ENCODE data around the gene CUX1. TPM values are rescaled to one million over a fixed set of nuclear protein-coding genes. Genes with fewer than 3 reads are reported as not detected.

Gene CUX1
- total RNA-seq, 2 experiments from 2014 or later = 20.2 to 20.4 TPM

DNA sequence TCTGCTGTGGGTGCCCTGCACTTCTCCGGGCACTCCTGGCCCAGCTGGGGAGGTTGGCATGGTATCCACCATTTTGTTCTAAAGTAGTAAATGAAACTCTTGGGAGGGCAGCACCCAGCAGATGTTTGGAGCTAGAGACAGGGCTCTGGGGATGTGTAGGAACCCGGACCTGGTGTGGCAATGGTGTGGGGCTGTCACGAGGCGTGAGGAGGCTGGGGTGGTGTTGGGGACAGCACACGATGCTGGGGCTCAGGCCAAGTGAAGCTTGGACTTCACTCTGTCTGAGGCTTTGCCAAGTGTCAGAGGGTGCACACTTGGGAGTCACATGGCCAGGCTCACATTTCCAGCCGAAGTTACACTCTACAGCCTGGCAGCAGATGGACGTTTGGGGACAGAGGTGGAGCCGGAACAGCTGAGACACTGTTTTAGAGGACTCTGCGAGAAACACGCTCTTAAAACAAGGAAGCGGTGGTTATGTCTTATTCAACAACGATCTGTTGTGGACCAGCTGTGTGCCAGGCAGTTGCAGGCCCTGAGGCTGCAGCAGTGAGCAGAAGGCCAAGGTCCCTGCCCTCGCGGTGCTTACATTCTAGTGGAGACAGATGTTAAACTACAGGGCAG lies 118.2 kb downstream of the CUX1 start:
- Mint-ChIP-seq H3K9me3 (no peaks in the 10 kb centered on the region), H3K27ac (no peak overlapping the region), H3K4me3 (no peak overlapping the region), H3K36me3 (ENCODE audit: low read depth) (no peaks in the 10 kb centered on the region), H3K27me3 (no peaks in the 10 kb centered on the region), H3K4me1 (ENCODE audit: low read depth) (peaks cover 8% of the 10 kb centered on the region)
- TF ChIP-seq, protein P1, sequence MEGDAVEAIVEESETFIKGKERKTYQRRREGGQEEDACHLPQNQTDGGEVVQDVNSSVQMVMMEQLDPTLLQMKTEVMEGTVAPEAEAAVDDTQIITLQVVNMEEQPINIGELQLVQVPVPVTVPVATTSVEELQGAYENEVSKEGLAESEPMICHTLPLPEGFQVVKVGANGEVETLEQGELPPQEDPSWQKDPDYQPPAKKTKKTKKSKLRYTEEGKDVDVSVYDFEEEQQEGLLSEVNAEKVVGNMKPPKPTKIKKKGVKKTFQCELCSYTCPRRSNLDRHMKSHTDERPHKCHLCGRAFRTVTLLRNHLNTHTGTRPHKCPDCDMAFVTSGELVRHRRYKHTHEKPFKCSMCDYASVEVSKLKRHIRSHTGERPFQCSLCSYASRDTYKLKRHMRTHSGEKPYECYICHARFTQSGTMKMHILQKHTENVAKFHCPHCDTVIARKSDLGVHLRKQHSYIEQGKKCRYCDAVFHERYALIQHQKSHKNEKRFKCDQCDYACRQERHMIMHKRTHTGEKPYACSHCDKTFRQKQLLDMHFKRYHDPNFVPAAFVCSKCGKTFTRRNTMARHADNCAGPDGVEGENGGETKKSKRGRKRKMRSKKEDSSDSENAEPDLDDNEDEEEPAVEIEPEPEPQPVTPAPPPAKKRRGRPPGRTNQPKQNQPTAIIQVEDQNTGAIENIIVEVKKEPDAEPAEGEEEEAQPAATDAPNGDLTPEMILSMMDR (IDR thresholded peaks at IDR 0.05) = no peak
- ChIA-PET CTCF (no interaction called here), POLR2A (no interaction called here)
- intact Hi-C loops (cut with micrococcal nuclease) = no loop called here
- ATAC-seq (no peak), DNase-seq (no peak)

DNA sequence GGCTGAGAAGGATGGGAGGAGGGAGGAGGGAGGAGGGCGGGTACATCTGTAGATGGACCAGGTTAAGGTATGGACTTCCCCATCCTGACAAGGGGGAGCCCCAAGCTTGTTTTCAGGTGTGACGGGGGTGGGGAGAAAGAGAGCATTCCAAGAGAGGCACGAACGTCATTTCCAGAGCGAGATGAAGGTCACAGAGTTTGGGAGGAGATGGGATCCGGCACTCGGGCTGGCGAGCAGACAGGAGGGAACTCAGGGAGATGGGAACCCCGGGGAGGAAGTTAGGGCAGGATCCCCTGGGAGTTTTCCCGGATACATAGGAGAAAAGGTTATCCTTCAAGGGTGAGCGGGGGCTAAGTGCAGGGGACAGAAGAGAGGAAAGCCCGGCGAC lies 118.8 kb downstream of the CUX1 start:
- no peaks in the 10 kb centered on the region for H3K27me3 Mint-ChIP-seq
- DNase-seq (no peak), ATAC-seq (no peak)
- no peaks in the 10 kb centered on the region for H3K9me3 Mint-ChIP-seq
- POLR2A ChIA-PET = no interaction called here
- CTCF ChIA-PET = no interaction called here
- TF ChIP-seq, protein P1 (IDR thresholded peaks at IDR 0.05) = no peak
- intact Hi-C loops (cut with micrococcal nuclease) = no loop called here
- no peak overlapping the region for H3K27ac Mint-ChIP-seq
- no peak overlapping the region for H3K4me3 Mint-ChIP-seq
- peaks cover 7% of the 10 kb centered on the region for H3K4me1 Mint-ChIP-seq (ENCODE audit: low read depth)
- no peaks in the 10 kb centered on the region for H3K36me3 Mint-ChIP-seq (ENCODE audit: low read depth)

DNA sequence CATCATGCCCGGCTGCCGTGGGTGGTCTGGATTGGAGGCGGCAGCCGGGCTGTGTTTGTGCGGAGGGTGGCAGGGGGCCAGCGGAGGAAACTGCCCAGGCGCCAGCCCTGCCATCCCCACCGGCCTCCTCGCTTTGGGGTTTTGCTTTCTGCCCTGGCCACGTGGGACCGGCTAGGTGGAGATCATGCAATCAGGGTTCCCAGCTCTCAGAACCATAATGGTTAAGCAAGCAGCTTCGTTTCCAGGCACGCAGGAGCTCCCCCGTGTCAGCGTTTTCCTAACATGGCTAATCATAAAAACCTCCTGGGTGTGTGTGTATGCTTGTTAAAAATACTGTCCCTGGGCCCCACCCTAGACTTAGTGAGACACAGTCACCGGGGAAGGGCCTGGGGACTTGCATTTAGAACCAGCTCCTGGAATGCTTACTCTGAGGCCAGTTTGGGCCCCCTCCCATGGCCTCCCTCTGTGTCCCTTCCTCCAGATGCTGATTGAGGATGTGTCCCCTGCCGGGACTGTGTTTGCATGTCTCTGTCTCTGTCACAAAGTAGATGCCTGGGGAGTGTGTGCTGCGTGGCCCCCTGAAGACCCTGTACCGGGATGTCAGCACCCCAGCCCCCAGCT lies 119.3 kb downstream of the CUX1 start:
- TF ChIP-seq, protein P1 (IDR thresholded peaks at IDR 0.05) = no peak
- ATAC-seq = no peak
- no peak overlapping the region for H3K4me3 Mint-ChIP-seq
- H3K4me1 Mint-ChIP-seq (ENCODE audit: low read depth) = peaks cover 11% of the 10 kb centered on the region
- no peaks in the 10 kb centered on the region for H3K36me3 Mint-ChIP-seq (ENCODE audit: low read depth)
- no peaks in the 10 kb centered on the region for H3K27me3 Mint-ChIP-seq
- DNase-seq = no peak
- H3K9me3 Mint-ChIP-seq = no peaks in the 10 kb centered on the region
- H3K27ac Mint-ChIP-seq = no peak overlapping the region
- ChIA-PET CTCF (no interaction called here), POLR2A (no interaction called here)
- intact Hi-C loops (cut with micrococcal nuclease) = no loop called here

DNA sequence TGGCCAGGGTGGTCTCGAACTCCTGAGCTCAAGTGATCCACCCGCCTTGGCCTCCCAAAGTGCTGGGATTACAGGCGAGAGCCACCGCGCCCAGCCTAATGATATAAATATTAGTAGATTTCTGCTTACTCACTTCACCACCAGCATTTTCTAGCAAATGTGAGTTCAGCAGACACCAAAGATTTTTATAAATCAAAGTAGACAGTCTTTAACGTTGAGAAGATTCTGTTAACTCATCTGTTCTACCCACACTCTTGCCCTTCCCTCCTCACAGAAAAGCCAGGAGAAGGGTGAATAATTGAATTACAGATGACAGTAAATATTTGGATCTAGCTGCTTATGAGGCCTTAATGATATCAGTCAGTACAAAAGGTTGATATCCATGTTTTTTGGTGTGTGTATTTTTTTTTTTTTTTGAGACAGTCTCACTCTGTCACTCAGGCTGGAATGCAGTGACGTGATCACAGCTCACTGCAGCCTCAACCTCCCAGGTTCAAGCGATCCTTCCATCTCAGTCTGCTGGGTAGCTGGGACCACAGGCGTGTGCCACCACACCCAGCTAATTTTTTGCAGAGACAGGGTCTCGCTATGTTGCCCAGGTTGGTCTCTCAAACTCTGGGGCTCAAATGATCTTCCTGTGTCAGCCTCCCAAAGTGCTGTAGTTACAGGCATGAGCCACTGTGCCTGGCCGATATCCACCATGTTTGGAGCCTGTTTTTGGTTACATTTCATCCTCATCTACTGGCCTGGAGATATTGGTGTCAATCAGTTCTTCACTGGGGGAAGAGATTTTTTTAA lies 120.5 kb downstream of the CUX1 start:
- intact Hi-C loops (cut with micrococcal nuclease) = no loop called here
- DNase-seq (no peak), ATAC-seq (no peak)
- Mint-ChIP-seq H3K27me3 (no peaks in the 10 kb centered on the region), H3K9me3 (no peaks in the 10 kb centered on the region), H3K27ac (no peak overlapping the region), H3K4me1 (ENCODE audit: low read depth) (peaks cover 11% of the 10 kb centered on the region), H3K4me3 (no peak overlapping the region), H3K36me3 (ENCODE audit: low read depth) (no peaks in the 10 kb centered on the region)
- ChIA-PET CTCF (interaction anchor here (1.1 kb wide), 1 partner anchor 12 kb away, joined by 3 read pairs; no protein-coding TSS in a partner anchor), POLR2A (no interaction called here)
- TF ChIP-seq, protein P1 (IDR thresholded peaks at IDR 0.05) = no peak

DNA sequence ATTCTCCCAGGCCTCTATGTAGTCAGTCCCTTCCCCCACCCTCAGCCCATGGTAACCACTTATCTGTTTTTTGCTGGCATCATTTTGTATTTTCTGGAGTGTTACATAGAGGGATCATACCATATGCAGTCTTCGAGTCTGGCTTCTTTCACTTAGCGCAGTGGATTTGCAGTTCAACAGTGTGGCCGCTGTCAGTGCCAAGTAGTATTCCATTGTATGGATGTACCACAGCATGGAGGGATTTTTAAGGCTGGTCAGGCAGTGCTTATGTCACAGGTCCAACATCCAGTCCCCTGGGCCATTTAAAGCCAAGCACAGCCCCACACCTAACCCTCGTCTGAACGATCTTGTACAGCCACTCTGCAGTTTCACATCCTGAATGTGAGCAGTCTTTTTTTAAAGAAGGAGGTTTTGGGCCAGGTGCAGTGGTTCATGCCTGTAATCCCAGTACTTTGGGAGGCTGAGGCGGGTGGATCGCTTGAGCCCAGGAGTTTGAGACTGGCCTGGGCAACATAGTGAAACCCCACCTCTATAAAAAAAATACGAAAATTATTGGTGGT lies 121.8 kb downstream of the CUX1 start:
- Mint-ChIP-seq H3K27me3 (no peaks in the 10 kb centered on the region), H3K27ac (no peak overlapping the region), H3K9me3 (no peaks in the 10 kb centered on the region), H3K4me1 (ENCODE audit: low read depth) (peaks cover 11% of the 10 kb centered on the region), H3K36me3 (ENCODE audit: low read depth) (no peaks in the 10 kb centered on the region), H3K4me3 (no peak overlapping the region)
- DNase-seq (no peak), ATAC-seq (no peak)
- intact Hi-C loops (cut with micrococcal nuclease) = no loop called here
- TF ChIP-seq, protein P1 (IDR thresholded peaks at IDR 0.05) = no peak
- POLR2A ChIA-PET = no interaction called here
- CTCF ChIA-PET = no interaction called here

Data from activated CD8-positive, alpha-beta T cell treated with anti-CD3 and anti-CD28 coated beads for 36 hours (primary cell).